ENCODE data around the gene ZNRF3.

GRCh38 chr22:28920757-28921584 lies 37.6 kb downstream of the ZNRF3 start:
- no peak for TF ChIP-seq POLR2A (IDR thresholded peaks at IDR 0.05)
- no peak for TF ChIP-seq CTCF (IDR thresholded peaks at IDR 0.05)
